ENCODE results near the gene RPS6KA2.

RPS6KA2 gene

DNA sequence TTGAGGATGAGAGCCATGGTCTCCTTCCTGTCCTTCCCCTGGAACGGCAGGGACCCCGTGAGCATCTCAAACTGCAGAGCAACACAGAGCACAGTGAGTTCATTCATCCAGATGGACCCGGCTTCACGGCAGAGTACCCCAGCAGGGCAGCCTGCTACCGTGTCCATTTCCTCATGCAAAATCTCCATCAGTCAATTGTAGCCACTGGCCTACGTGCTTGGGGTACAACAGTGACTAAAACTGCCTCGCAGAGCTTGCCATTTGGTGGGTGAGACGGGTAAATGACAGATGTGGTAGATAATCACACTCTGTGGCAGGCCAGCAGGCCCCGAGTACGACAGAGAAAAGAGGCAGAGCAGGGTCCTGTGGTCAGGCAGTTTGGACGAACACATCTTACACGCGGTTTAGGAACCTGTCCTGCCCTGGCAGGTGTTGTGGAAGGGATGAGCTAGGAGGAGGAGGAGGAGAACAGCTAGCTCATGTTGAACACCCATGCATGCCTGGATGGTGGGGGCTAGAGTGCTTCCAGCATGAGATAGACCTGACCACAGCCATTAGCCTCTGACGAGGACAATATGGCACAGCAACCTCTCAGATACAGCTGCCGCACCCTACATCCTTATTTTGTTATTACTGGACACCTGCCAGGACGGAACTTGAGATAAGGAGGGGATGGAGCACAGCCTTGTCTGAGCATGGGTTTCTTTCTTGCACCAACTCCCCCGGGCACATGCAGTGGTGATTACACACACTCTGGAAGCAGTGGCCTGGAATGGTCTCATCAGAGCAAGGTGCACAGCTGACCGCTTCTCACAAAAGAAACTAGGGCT lies 136.2 kb downstream of the RPS6KA2 start:
- TF ChIP-seq CTBP1 (IDR thresholded peaks at IDR 0.05; ENCODE audit: borderline replicate concordance), result no peak
- POLR2A ChIA-PET, result no interaction called here
- no peak for DNase-seq (ENCODE audit: extremely low spot score)
- CTCF ChIA-PET, result interaction anchor here (0.6 kb wide), 1 partner anchor 20 kb away, joined by 3 read pairs; no protein-coding TSS in a partner anchor

DNA sequence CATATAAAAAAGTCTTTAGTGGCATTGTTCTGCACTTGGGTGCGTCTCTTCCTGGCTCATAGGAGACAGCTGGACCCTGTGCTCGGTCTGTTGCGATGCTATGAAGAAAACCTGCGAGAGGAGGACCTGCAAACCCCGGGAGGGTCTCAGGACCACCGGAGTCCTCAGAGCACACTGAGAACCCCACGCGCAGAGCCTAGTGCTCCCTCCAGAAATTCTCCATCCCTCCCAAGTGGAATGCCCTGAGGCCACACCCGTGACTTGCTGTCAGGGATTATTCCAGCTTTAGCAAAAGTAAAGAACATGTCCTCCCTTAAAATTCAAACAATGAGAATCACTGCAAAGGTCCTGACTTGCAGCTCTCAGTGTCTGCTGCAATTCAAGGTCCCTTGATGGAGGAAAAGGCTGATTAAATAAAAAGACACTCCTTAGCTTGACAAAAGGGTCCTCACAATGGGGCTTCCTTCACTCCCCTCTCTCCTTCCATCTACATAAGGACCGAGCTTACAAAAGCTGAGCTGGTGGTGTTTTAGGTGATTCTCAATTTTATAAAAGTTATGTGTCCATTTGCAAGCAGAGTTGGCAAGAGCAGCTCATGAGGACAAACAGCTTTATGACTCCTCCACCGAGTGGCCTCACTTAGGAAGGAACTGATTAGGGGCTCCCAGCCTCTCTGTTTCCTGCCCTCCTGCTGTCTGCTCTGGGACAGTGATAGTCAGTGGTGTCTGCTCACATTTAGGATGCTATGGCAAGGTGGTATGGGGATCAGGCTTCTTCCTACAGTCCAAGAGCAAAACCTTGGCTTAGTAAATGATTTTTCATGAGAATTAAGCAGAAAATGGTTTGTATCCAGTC lies 137.5 kb downstream of the RPS6KA2 start:
- TF ChIP-seq NFRKB (IDR thresholded peaks at IDR 0.05) (no peak), ARNT (IDR thresholded peaks at IDR 0.05) (no peak), ELF4 (IDR thresholded peaks at IDR 0.05) (no peak), SP1 (IDR thresholded peaks at IDR 0.05) (no peak), CTBP1 (IDR thresholded peaks at IDR 0.05; ENCODE audit: borderline replicate concordance) (no peak), TARDBP (IDR thresholded peaks at IDR 0.05) (no peak), HDGF (IDR thresholded peaks at IDR 0.05; ENCODE audit: borderline replicate concordance) (no peak), L3MBTL2 (conservative IDR thresholded peaks at IDR 0.05) (no peak), LEF1 (IDR thresholded peaks at IDR 0.05; ENCODE audit: borderline replicate concordance) (no peak), BHLHE40 (IDR thresholded peaks at IDR 0.05; ENCODE audit: borderline replicate concordance) (no peak), FOXM1 (IDR thresholded peaks at IDR 0.05; ENCODE audit: borderline replicate concordance) (no peak), SUZ12 (IDR thresholded peaks at IDR 0.05) (no peak), FOXK2 (IDR thresholded peaks at IDR 0.05) (no peak), FOXA1 (IDR thresholded peaks at IDR 0.05) (no peak), ZNF384 (IDR thresholded peaks at IDR 0.05) (no peak)
- TF ChIP-seq, protein P1, sequence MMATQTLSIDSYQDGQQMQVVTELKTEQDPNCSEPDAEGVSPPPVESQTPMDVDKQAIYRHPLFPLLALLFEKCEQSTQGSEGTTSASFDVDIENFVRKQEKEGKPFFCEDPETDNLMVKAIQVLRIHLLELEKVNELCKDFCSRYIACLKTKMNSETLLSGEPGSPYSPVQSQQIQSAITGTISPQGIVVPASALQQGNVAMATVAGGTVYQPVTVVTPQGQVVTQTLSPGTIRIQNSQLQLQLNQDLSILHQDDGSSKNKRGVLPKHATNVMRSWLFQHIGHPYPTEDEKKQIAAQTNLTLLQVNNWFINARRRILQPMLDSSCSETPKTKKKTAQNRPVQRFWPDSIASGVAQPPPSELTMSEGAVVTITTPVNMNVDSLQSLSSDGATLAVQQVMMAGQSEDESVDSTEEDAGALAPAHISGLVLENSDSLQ (IDR thresholded peaks at IDR 0.05), result no peak
- POLR2A ChIA-PET, result no interaction called here

DNA sequence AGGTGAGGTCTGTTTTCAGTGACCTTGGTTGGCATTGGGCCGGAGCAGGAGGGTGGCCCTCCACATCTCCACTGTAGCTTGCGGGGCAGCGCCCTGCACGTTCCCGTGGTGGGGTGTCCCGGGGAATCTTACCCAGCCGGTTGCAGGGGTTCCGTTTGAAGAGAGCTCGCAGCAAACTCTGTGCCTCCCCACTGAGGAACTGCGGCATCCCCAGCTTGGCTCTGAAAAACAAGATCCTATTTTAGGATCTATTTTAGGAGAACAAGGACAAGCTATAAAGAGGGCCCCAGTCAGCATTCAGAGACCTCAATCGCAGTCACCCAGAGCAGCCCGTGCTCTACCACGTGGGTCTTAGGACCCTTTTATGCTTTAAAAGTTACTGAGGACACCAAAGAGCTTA lies 138.3 kb downstream of the RPS6KA2 start:
- POLR2A ChIA-PET, result no interaction called here
- TF ChIP-seq HDGF (IDR thresholded peaks at IDR 0.05; ENCODE audit: borderline replicate concordance) (no peak), NFRKB (IDR thresholded peaks at IDR 0.05) (no peak), FOXA1 (IDR thresholded peaks at IDR 0.05) (no peak), SUZ12 (IDR thresholded peaks at IDR 0.05) (no peak), TARDBP (IDR thresholded peaks at IDR 0.05) (no peak), CTBP1 (IDR thresholded peaks at IDR 0.05; ENCODE audit: borderline replicate concordance) (no peak), ELF4 (IDR thresholded peaks at IDR 0.05) (no peak), LEF1 (IDR thresholded peaks at IDR 0.05; ENCODE audit: borderline replicate concordance) (no peak), FOXK2 (IDR thresholded peaks at IDR 0.05) (no peak), ZNF384 (IDR thresholded peaks at IDR 0.05) (no peak), L3MBTL2 (conservative IDR thresholded peaks at IDR 0.05) (no peak), BHLHE40 (IDR thresholded peaks at IDR 0.05; ENCODE audit: borderline replicate concordance) (no peak), ARNT (IDR thresholded peaks at IDR 0.05) (no peak), SP1 (IDR thresholded peaks at IDR 0.05) (no peak), FOXM1 (IDR thresholded peaks at IDR 0.05; ENCODE audit: borderline replicate concordance) (no peak)
- TF ChIP-seq, protein P1 (IDR thresholded peaks at IDR 0.05), result no peak
- DNase-seq (ENCODE audit: extremely low spot score), result no peak
- CTCF ChIA-PET, result no interaction called here

More for the DNA sequence above, 137.5 kb downstream of the RPS6KA2 start:
- CTCF ChIA-PET, result no interaction called here
- DNase-seq (ENCODE audit: extremely low spot score), result no peak

DNA sequence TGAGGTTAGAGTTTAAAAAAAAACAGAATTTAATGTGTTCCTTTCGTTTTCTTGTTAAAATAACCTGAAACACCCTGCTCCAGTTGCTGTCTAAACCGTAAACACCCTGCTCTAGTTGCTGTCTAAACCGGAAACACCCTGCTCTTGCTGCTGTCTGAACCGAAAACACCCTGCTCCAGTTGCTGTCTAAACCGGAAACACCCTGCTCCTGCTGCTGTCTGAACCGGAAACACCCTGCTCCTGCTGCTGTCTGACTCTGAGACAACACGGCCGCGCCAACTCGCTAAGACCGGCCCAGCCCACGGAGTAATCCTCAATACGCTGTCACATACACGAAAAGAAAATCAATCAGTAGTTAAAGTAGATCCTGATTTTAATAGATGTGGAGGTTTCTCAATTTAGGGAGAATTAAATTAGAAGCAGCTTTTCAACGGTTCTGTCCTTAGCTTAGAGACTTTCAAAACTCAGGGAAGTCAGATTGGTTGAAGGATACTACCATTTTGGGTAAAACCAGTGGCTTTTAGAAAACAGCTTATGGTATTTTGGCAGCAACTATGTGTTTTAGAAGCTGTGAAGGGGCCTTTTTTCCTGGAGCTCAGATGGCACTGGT lies 138.9 kb downstream of the RPS6KA2 start:
- ChIA-PET POLR2A (no interaction called here), CTCF (no interaction called here)
- TF ChIP-seq LEF1 (IDR thresholded peaks at IDR 0.05; ENCODE audit: borderline replicate concordance), result no peak
- no peak for TF ChIP-seq FOXA1 (IDR thresholded peaks at IDR 0.05)
- no peak for TF ChIP-seq FOXM1 (IDR thresholded peaks at IDR 0.05; ENCODE audit: borderline replicate concordance)
- TF ChIP-seq, protein P1 (IDR thresholded peaks at IDR 0.05), result no peak
- no peak for TF ChIP-seq L3MBTL2 (conservative IDR thresholded peaks at IDR 0.05)
- TF ChIP-seq ARNT (IDR thresholded peaks at IDR 0.05), result no peak
- no peak for TF ChIP-seq SP1 (IDR thresholded peaks at IDR 0.05)
- TF ChIP-seq SUZ12 (IDR thresholded peaks at IDR 0.05), result no peak
- no peak for TF ChIP-seq BHLHE40 (IDR thresholded peaks at IDR 0.05; ENCODE audit: borderline replicate concordance)
- no peak for TF ChIP-seq HDGF (IDR thresholded peaks at IDR 0.05; ENCODE audit: borderline replicate concordance)
- no peak for TF ChIP-seq ZNF384 (IDR thresholded peaks at IDR 0.05)
- no peak for TF ChIP-seq FOXK2 (IDR thresholded peaks at IDR 0.05)
- DNase-seq (ENCODE audit: extremely low spot score), result no peak

DNA sequence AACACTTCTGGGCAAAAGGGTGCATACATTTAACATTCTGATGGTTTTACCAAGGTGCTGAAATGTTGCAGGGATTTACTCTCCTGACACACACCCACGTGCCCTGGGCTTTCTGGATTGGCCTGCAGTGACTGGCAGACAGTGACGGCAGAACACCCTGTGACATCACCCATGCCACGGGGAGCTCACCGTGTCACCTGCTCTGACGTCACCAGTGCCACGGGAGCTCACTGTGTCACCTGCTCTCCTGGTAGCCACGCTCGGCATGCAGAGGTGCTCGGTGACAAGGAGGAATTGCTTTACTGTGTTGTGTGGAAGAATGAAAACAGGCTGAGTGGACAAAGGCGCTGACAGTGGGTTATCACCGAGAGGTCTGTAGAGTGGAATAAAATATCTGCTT lies 139.9 kb downstream of the RPS6KA2 start:
- TF ChIP-seq ELF4 (IDR thresholded peaks at IDR 0.05) (no peak), L3MBTL2 (conservative IDR thresholded peaks at IDR 0.05) (no peak), BHLHE40 (IDR thresholded peaks at IDR 0.05; ENCODE audit: borderline replicate concordance) (no peak), FOXK2 (IDR thresholded peaks at IDR 0.05) (no peak), TARDBP (IDR thresholded peaks at IDR 0.05) (no peak), SUZ12 (IDR thresholded peaks at IDR 0.05) (no peak), SP1 (IDR thresholded peaks at IDR 0.05) (no peak), FOXA1 (IDR thresholded peaks at IDR 0.05) (no peak), LEF1 (IDR thresholded peaks at IDR 0.05; ENCODE audit: borderline replicate concordance) (no peak), ZNF384 (IDR thresholded peaks at IDR 0.05) (no peak), CTBP1 (IDR thresholded peaks at IDR 0.05; ENCODE audit: borderline replicate concordance) (no peak), HDGF (IDR thresholded peaks at IDR 0.05; ENCODE audit: borderline replicate concordance) (no peak), ARNT (IDR thresholded peaks at IDR 0.05) (no peak), NFRKB (IDR thresholded peaks at IDR 0.05) (no peak)
- TF ChIP-seq, protein P1 (IDR thresholded peaks at IDR 0.05), result no peak
- ChIA-PET CTCF (no interaction called here), POLR2A (no interaction called here)
- DNase-seq (ENCODE audit: extremely low spot score), result no peak
